Left colon (tissue), 2 donors: Measurements from ENCODE around the gene FGD2. TPM values are rescaled to one million over a fixed set of nuclear protein-coding genes. Genes with fewer than 3 reads are reported as not detected.
"Not testable (repeated sequence)": the region's sequence is repeated elsewhere in the genome, so short reads cannot be mapped to it uniquely, and the experiment has no call there.

Experiments
- ATAC-seq: fragments of 200-7000 bp; cut with Tn5 transposase; one replicate; pipeline ENCODE4 v1.9.1; 2020; ENCODE audit warnings: mild to moderate bottlenecking, moderate library complexity
- DNase-seq, 2 donors: peaks; one replicate each; pipeline ENCODE4 v3.0.0-alpha.2; 2020
- intact Hi-C, 2 donors: fragments of 100-400 bp; cut with DNase I in 1 of 2; cut with micrococcal nuclease in 1 of 2; formaldehyde crosslinking; loops; one replicate each; pipeline versions ENCODE4 v1.11.2 to v1.14.0; 2022; cut with DNase I, micrococcal nuclease
- total RNA-seq, 2 donors: library from RNA; stranded (reverse); fragmentation: NEBNext Ultra II Directional; extraction: Animal tissue kit (Norgen Biotek cat#: 25700); gene quantifications; one replicate each; pipeline ENCODE4 v1.2.1, GENCODE V29; 2021
- donor health status: DM: no; HTN: no; CAD: no.
- donor health status: DM: yes; HTN: yes; CAD: no.

FGD2 gene
- total RNA-seq, 2 donors from 2014 or later = 5.1 to 13.5 TPM

DNA sequence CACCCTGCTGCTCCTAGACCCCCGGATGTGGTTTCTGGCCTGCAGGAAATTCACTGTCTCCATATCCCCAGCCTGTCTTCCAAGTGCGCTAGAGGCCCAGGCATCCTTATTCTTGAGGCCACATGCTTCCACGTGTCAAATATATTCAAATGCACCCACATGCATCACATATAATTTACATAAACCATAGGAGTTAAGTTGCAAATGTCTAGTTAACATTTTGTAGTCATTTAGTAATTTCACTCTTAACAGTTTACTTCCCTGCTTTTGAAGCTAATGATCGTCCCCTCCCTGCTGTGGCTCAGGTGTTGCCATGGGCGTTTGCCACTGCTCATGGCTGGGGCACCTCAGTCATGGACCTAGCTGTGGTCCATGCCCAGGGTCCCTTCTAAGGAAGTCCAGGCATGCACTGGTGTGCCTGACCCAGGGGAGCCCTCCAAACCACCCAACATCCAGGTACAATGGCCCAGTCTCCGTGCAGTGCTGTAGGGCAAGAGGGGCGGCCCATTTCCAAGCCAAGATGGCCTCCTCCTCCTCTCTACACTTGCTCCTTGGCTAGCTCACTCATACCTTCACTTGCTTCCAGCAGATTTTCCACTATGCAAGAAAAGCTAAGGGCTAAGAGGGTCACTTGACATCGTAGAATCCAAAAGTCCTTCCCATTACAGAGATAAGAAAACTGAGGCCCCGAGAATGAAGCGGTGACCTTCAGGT lies 42.4 kb downstream of the FGD2 start:
- no peak for ATAC-seq
- intact Hi-C loops = loop anchor here in 1 of 2 donors (5.0 kb wide), 1 partner anchor 124 kb away; the partner anchor contains the start of gene PIM1
- no peak for DNase-seq

DNA sequence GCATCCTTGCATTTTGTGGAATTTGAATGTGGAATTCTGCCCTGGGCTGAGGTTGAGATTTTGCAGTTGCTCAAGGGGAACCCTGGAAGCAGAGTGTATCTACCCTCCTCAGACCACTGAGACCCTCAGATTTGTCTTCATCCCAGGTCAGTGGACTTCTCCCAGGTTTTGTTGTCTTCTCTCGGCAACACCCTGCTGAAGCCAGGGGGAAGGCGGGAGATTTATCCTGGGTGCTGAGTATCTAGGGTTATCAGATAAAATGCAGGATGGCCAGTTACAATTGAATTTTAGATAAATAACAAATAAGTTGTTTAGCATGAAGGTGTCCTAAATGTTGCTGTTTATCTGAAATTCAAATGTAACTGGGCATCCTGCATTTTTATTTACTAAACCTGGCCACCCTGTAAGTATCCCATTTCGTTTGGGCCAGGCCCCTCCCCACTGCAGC lies 43.0 kb downstream of the FGD2 start:
- intact Hi-C loops = loop anchor here in 1 of 2 donors (5.0 kb wide), 1 partner anchor 124 kb away; the partner anchor contains the start of gene PIM1
- ATAC-seq = no peak
- no peak for DNase-seq

DNA sequence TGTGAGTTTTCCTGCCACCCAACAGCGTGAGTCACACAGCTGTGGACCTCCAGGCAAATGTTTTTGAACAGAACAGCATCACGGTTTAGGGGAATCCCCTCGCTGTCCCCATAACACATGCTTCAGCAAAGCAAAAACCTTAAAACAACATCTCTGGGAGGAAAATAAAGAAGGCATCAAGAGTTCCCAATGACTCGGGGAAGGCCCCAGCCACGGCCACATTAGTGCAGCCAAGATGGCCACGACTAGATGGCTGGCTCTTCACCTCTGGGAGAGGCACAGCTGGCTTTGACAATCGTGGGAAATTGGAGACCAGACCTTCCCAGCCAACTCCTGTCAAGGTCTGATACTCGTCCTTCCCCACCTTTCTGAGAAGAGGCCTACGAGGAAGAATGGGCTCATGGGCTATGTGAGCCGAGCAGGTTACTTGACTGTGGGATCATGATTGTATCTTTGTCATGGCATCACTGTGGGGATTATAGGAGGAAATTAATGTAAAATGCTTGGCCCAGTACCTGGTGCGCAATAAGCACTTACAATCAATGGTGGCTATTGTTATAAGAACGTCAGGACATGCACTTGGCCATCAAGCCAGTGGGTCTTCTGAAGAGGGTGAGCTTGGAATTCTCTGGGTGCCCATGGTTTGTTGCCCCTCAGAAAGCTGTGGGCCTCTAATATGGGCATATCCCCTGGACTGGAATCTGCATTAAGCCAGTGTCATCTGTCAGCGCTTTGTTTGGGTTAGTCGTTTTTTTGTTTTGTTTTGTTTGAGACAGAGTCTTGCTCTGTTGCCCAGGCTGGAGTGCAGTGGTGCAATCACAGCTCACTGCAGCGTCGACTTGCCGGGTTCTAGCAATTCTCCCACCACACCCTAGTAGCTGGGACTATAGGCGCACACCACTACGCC lies 43.6 kb downstream of the FGD2 start:
- intact Hi-C loops = loop anchor here in 1 of 2 donors (5.0 kb wide), 1 partner anchor 123 kb away; the partner anchor contains the start of gene PIM1
- DNase-seq = peak; percentile 52 to 61
- no peak for ATAC-seq

GRCh38 chr6:37049758-37050044 lies 44.2 kb downstream of the FGD2 start:
- ATAC-seq = no peak

GRCh38 chr6:37050045-37050853 lies 44.8 kb downstream of the FGD2 start:
- intact Hi-C loops = no loop called here
- peak; percentile 63 to 73 for DNase-seq
- ATAC-seq = peak; percentile 17

More at GRCh38 chr6:37049758-37050044, 44.2 kb downstream of the FGD2 start:
- no peak for DNase-seq
- intact Hi-C loops = loop anchor here in 1 of 2 donors (5.0 kb wide), 1 partner anchor 123 kb away; the partner anchor contains the start of gene PIM1

GRCh38 chr6:37050854-37051137 lies 45.3 kb downstream of the FGD2 start:
- ATAC-seq (no peak), DNase-seq (no peak)
- intact Hi-C loops = no loop called here

- intact Hi-C loops = no loop called here
- ATAC-seq (peak; percentile 94), DNase-seq (peak; percentile 86 to 96)
Observed at GRCh38 chr6:37051138-37052026, 45.9 kb downstream of the FGD2 start.

DNA sequence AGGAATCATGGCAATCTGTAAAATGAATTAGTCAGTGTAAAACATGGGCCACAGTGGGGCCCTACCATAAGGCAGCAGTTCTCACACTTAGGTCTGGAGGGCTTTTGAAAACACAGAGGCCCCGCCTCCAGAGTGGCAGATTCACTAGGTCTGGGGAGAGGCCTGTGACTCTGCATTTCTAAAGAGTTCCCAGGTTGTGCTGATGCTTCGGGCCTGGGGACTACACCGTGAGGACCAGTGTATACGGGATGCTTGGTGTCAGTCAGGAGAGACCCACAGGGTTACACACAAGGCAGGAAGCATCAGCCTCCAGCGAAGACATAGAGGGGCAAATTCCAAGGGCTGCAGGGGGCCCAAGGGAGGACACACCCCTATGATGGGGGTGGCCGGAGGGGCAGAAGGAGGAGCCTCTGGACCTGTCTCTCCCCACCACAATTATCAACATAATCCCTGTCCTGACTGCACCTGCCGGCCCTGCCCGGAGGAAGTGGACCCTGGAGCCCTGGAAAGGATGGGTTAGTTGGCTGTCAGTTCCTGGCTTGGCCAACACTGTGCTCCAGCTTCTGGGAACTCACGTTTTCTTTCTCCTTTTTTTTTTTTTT lies 46.7 kb downstream of the FGD2 start:
- no peak for ATAC-seq
- DNase-seq = no peak

GRCh38 chr6:37053683-37054082 lies 48.2 kb downstream of the FGD2 start:
- DNase-seq (no peak), ATAC-seq (no peak)
- intact Hi-C loops = no loop called here

More for the DNA sequence above, 46.7 kb downstream of the FGD2 start:
- intact Hi-C loops = no loop called here

GRCh38 chr6:37054171-37054570 lies 48.7 kb downstream of the FGD2 start:
- DNase-seq = no peak
- ATAC-seq = no peak
- intact Hi-C loops = no loop called here

DNA sequence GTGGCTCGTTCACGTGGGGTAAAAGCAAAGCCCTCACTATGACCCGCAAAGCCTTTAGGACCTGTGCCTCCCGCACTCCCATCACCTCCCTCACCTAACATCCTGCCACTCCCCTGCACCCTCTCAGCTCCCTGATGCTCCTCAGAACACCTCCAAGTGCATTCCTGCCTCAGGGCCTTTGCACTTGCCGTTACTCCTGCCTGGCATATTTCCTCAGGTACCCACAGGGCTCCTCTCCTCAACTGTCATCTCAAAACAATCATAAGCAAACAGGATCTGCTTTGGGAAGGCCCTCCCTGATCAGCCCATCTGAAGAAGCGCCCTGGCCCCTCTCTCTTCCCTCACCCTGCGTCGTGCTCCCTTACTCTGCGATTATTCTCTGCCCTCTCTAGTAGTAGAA lies 49.1 kb downstream of the FGD2 start:
- ATAC-seq (no peak), DNase-seq (no peak)
- intact Hi-C loops = no loop called here

- no peak for DNase-seq
- no peak for ATAC-seq
- intact Hi-C loops = loop anchor here in 1 of 2 donors (5.0 kb wide), 1 partner anchor 116 kb away; the partner anchor contains the start of gene PIM1
Observed at GRCh38 chr6:37056112-37056403, 50.6 kb downstream of the FGD2 start.

- intact Hi-C loops = loop anchor here in 1 of 2 donors (5.0 kb wide), 1 partner anchor 116 kb away; the partner anchor contains the start of gene PIM1
- no peak for ATAC-seq
- DNase-seq = no peak
Observed at GRCh38 chr6:37056439-37057127, 51.1 kb downstream of the FGD2 start.

GRCh38 chr6:37057128-37057471 lies 51.6 kb downstream of the FGD2 start:
- intact Hi-C loops = loop anchor here in 1 of 2 donors (5.0 kb wide), 1 partner anchor 115 kb away; the partner anchor contains the start of gene PIM1
- no peak for ATAC-seq
- DNase-seq = no peak

GRCh38 chr6:37057678-37058077 lies 52.2 kb downstream of the FGD2 start:
- intact Hi-C loops = loop anchor here in 1 of 2 donors (5.0 kb wide), 1 partner anchor 115 kb away; the partner anchor contains the start of gene PIM1
- ATAC-seq = no peak
- no peak for DNase-seq

- DNase-seq (no peak), ATAC-seq (no peak)
- intact Hi-C loops = loop anchor here in 1 of 2 donors (5.0 kb wide), 1 partner anchor 114 kb away; the partner anchor contains the start of gene PIM1
Observed at GRCh38 chr6:37058084-37058586, 52.7 kb downstream of the FGD2 start.

DNA sequence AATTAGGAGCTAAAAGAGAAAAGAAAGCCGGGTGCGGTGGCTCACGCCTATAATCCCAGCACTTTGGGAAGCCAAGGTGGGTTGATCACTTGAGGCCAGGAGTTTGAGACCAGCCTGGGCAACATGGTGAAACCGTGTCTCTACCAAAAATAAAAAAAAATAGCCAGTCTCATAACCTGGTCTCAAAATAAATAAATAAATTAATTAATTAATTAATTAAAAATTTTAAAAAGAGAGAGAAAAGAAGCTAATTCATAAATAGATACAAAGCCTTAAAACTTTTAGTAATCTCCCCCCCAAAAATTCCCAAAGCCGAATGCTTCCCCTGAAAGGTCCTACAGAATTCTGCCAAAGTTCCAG lies 53.5 kb downstream of the FGD2 start:
- ATAC-seq, DNase-seq: not testable (repeated sequence)
- intact Hi-C loops = loop anchor here in 1 of 2 donors (5.0 kb wide), 1 partner anchor 113 kb away; the partner anchor contains the start of gene PIM1
